Measurements from ENCODE around the gene DGKG. TPM values are rescaled to one million over a fixed set of nuclear protein-coding genes. Genes with fewer than 3 reads are reported as not detected.

DGKG gene
- polyA plus RNA-seq, 1 of the 3 experiments (the other 2 are of a cell fraction) = 0.12 TPM

DNA sequence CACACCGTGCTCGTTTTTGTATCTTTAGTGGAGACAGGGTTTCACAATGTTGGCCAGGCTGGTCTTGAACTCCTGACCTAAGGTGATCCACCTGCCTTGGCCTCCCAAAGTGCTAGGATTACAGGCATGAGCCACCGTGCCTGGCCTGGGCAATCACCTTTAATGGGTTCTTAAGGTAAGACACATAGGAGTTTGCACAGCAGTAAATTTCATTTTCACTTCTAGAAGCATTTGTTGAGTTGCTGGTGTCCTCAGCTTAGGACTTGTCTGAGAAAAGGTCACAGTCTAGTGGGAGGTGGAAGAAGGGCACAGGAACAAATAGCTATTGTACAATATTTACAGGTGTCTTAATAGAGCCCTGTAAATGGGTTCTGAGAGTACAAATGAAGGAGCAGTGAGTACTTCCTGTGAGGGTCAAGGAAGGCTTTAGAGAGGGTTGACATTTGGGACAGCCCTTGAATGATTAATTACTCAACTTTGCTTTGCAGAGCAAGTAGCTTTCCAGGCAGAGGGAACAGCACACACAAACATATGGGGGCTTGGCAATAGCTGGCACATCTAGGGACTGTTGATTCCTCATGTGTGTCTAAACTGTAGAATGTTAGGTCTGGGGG lies 244.4 kb downstream of the DGKG start (continued):
- TF ChIP-seq EZH2phosphoT487 (IDR thresholded peaks at IDR 0.05; ENCODE audit: borderline replicate concordance, low read depth) = no peak
- TF ChIP-seq, protein P1, sequence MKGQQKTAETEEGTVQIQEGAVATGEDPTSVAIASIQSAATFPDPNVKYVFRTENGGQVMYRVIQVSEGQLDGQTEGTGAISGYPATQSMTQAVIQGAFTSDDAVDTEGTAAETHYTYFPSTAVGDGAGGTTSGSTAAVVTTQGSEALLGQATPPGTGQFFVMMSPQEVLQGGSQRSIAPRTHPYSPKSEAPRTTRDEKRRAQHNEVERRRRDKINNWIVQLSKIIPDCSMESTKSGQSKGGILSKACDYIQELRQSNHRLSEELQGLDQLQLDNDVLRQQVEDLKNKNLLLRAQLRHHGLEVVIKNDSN (IDR thresholded peaks at IDR 0.05; ENCODE audit: borderline replicate concordance, low read depth) = no peak
- no peak for TF ChIP-seq SMC3 (IDR thresholded peaks at IDR 0.05; ENCODE audit: low read depth, low read length)
- no peak for TF ChIP-seq FOSL2 (IDR thresholded peaks at IDR 0.05; ENCODE audit: borderline replicate concordance, low read depth)
- no peak for TF ChIP-seq MEF2A (IDR thresholded peaks at IDR 0.05; ENCODE audit: borderline replicate concordance, low read depth)
- TF ChIP-seq FOXM1 (IDR thresholded peaks at IDR 0.05; ENCODE audit: low read depth) = no peak

DNA sequence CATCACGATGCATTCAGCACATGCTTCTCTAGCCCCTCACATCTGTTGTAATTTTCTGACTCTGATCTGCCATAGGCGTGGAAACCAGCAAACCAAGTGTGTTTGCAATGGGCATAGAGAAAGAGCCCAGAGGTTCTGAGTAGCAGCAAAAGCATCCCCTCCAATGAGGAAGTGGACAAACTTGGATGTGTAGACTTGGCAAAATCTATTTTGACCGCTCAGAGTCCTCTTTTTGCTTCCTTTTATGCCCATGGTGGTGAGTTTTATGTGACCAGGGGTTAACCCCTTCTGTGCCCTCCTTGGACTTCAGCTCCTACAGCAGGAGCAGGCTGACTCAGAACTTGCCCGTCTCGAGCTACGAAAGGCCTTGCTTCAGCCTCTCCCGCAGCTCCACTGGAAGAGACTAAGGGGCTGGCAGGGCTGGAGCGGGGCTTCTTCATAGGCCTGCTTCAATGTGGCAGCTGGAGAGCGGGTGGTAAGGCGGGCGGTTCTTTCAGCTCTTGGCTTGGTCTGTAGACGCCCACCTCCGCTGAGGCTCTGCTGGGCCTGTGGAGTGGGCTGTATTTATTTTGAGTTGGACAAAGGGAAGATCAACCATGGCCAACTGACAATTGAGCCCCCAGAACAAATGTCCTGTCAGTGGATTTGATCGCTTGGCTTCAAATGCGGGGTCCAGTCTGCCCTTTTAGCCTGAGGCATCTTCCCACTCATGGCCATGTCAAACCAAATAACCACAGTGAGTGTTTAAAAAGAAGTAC lies 246.6 kb downstream of the DGKG start:
- 87% methylated on average over 10 of the region's 15 CpGs for whole genome bisulfite sequencing (ENCODE audit: low lambda C conversion rate)
- H3F3A ChIP-seq (replicated peaks; ENCODE audit: insufficient read depth) = no peaks in the 10 kb centered on the region
- H3K9me2 ChIP-seq = no peaks in the 10 kb centered on the region
- TF ChIP-seq RCOR1 (IDR thresholded peaks at IDR 0.05; ENCODE audit: low read length) (no peak), FOSL2 (IDR thresholded peaks at IDR 0.05; ENCODE audit: borderline replicate concordance, low read depth) (no peak), ELF1 (IDR thresholded peaks at IDR 0.05) (no peak), MXI1 (IDR thresholded peaks at IDR 0.05; ENCODE audit: low read depth, low read length) (no peak), EZH2phosphoT487 (IDR thresholded peaks at IDR 0.05; ENCODE audit: borderline replicate concordance, low read depth) (no peak), TCF12 (IDR thresholded peaks at IDR 0.05) (no peak), YY1 (IDR thresholded peaks at IDR 0.05; ENCODE audit: low read depth) (no peak), FOXM1 (IDR thresholded peaks at IDR 0.05; ENCODE audit: low read depth) (no peak), TEAD4 (IDR thresholded peaks at IDR 0.05; ENCODE audit: borderline replicate concordance, insufficient read depth) (no peak)
- TF ChIP-seq, protein P1 (IDR thresholded peaks at IDR 0.05; ENCODE audit: borderline replicate concordance, low read depth) = no peak
- TF ChIP-seq, protein P2, sequence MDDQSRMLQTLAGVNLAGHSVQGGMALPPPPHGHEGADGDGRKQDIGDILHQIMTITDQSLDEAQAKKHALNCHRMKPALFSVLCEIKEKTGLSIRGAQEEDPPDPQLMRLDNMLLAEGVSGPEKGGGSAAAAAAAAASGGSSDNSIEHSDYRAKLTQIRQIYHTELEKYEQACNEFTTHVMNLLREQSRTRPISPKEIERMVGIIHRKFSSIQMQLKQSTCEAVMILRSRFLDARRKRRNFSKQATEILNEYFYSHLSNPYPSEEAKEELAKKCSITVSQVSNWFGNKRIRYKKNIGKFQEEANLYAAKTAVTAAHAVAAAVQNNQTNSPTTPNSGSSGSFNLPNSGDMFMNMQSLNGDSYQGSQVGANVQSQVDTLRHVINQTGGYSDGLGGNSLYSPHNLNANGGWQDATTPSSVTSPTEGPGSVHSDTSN (IDR thresholded peaks at IDR 0.05) = no peak
- H3K27ac ChIP-seq (ENCODE audit: low read depth in 2 of 2, low read length in 1 of 2) = no peak overlapping the region
- no peak overlapping the region for H2AFZ ChIP-seq (ENCODE audit: low read depth)
- POLR2A ChIA-PET = no interaction called here
- H3K27me3 ChIP-seq (ENCODE audit: insufficient read depth) = no peaks in the 10 kb centered on the region; the same call in 1 of the 2 replicates
- H3K4me2 ChIP-seq = no peak overlapping the region
- H3K9me3 ChIP-seq = no peaks in the 10 kb centered on the region
- H3K36me3 ChIP-seq (replicated peaks in 1 of 2; ENCODE audit: control insufficient read depth in 1 of 2, insufficient read depth in 2 of 2, low read length in 1 of 2) = no peaks in the 10 kb centered on the region
- no peak overlapping the region for H3K9ac ChIP-seq
- no peak overlapping the region for H3K4me3 ChIP-seq (ENCODE audit: low read depth in 2 of 2, low read length in 1 of 2)
- peaks cover 0 to 1% of the 10 kb centered on the region in 2 experiments; a peak in 1 of 4 replicates for H3K4me1 ChIP-seq (ENCODE audit: control insufficient read depth in 1 of 2, insufficient read depth in 2 of 2, low read depth in 1 of 2, low read length in 1 of 2)
- H4K20me1 ChIP-seq (ENCODE audit: insufficient read depth) = no peaks in the 10 kb centered on the region
- H3K79me2 ChIP-seq (ENCODE audit: insufficient read depth) = no peaks in the 10 kb centered on the region
- DNase-seq = no peak
- CTCF ChIA-PET = no interaction called here
